Measurements from ENCODE around the gene MRPL39. TPM values are rescaled to one million over a fixed set of nuclear protein-coding genes. Genes with fewer than 3 reads are reported as not detected.

MRPL39 gene
- total and polyA plus RNA-seq, 9 of the 15 experiments (the other 6 are each of a cell fraction or from before 2014, with no cell fraction given) = 65.4 to 247 (median 105) TPM

DNA sequence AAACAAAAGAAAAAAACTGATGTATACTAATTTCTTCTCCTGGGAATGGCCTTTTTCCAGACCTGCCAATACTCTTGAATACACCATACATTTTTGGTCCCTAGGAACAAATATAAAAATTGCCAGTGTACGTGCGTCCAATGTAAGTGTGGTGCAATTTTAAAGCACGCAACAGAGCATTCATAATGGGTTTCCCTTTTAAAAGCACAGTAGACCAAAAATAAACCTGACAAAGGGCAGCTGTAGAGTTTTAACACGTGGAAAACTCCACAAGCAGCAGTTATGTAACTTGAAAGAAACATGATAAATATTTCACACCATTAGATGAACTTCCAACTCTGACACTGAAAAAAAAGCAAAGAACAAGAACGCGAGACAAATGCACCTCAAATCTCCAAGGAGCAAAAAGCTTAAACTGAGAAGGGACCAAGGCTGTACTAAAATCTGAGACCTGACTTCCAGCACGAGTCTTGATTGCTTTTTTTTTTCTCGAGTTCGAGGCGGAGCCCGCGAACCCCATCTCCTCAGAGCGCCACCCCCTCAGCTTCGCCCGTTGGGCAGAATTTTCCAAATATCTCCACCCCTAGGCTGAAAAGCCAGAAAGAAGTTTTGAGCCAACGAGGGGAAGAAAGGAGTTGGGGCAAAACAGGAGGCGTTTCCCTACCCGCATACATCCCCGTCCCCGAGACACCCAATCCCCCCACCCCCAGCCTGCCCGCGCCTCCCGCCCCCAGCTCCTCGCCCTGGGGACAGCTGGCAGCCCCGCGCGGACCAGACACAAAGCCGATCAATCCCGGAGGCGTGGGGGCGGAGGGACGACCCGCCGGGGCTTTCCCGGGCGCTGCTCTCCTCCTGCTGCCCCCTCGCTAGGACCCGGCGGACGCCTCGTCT, 31.6 kb upstream of the MRPL39 start, which contains the start of gene JAM2:
JAM2 (plus strand) TSS at position 599 of the 891 bp plus-strand sequence. CDS start 564 bp downstream, outside the sequence.
- no peak for DNase-seq (ENCODE audit: extremely low read depth in 1 of 4, low spot score in 3 of 4)
- ATAC-seq = no peak
- intact Hi-C loops (cut with micrococcal nuclease) = no loop called here
- no peak for FAIRE-seq
- Histone ChIP-seq H3K27me3 (ENCODE audit: control insufficient read depth in 2 of 2, insufficient read depth in 2 of 2, low read length in 2 of 2) (peaks cover 17 to 31% of the 10 kb centered on the region in 2 experiments), H3K27ac (ENCODE audit: extremely low read depth, low read depth, low read length) (no peak within 1 kb of the TSS), H3K4me3 (no peak within 1 kb of the TSS), H3K79me2 (ENCODE audit: control insufficient read depth, insufficient read depth, low read length) (no peaks in the 10 kb centered on the region), H4K20me1 (replicated peaks; ENCODE audit: control insufficient read depth, insufficient read depth, low read length) (no peaks in the 10 kb centered on the region), H3K9ac (ENCODE audit: insufficient read depth in 1 of 2, low read depth in 2 of 2, low read length in 2 of 2) (peak within 1 kb of the TSS in 1 of 2 experiments; percentile 56; a peak in 1 of 4 replicates), H3K4me2 (ENCODE audit: insufficient read depth, low read length) (no peak within 1 kb of the TSS), H2AFZ (ENCODE audit: low read depth, low read length) (no peak within 1 kb of the TSS), H3K9me3 (replicated peaks; ENCODE audit: control insufficient read depth, insufficient read depth, low read depth, low read length) (no peaks in the 10 kb centered on the region; the same call in 1 of the 2 replicates), H3K36me3 (ENCODE audit: control insufficient read depth, insufficient read depth, low read length) (no peaks in the 10 kb centered on the region), H3K4me1 (replicated peaks in 1 of 2; ENCODE audit: control insufficient read depth in 2 of 2, insufficient read depth in 2 of 2, low read length in 2 of 2) (peaks cover 0 to 11% of the 10 kb centered on the region in 2 experiments; a peak in 3 of 5 replicates), H3K9me1 (ENCODE audit: control insufficient read depth, insufficient read depth, low read length) (no peaks in the 10 kb centered on the region)
- in situ Hi-C loops (cut with MboI) = no loop called here
- BruUV-seq (replicated peaks) = no TSS peak
- under 1% methylated on average over 19 of the region's 41 CpGs for WGBS (ENCODE audit: insufficient coverage, low coverage, missing lambda C conversion rate)
- POLR2A ChIA-PET = interaction anchor here (1.3 kb wide), 1 partner anchor 14 kb away, joined by 3 read pairs; no protein-coding TSS in a partner anchor
- CTCF ChIA-PET (ENCODE audit: low intra/inter-chr PET ratio) = no interaction called here
- no peak for TF ChIP-seq RAD51 (IDR thresholded peaks at IDR 0.05; ENCODE audit: borderline replicate concordance, low read depth)
- no peak for TF ChIP-seq POLR2A (conservative IDR thresholded peaks at IDR 0.05)
